Testis (tissue), 3 donors: ENCODE results near the gene ROBO1. TPM values are rescaled to one million over a fixed set of nuclear protein-coding genes. Genes with fewer than 3 reads are reported as not detected.

Source experiments
- DNase-seq: peaks from one replicate; pipeline ENCODE4 v3.0.0-alpha.2; 2019
- H3K27ac ChIP-seq, 2 donors: fragments of 200-600 bp; sonication (generic); one replicate each; pipeline ENCODE4 v1.5.1; 2019
- H3K27me3 ChIP-seq: fragments of 200-600 bp; sonication (generic); one replicate; pipeline ENCODE4 v1.5.1; 2019
- H3K36me3 ChIP-seq: fragments of 200-600 bp; sonication (generic); one replicate; pipeline ENCODE4 v1.5.1; 2017; ENCODE audit warnings: low read depth; ENCODE audit errors: missing control alignments
- H3K4me1 ChIP-seq: fragments of 200-600 bp; sonication (generic); one replicate; pipeline ENCODE4 v1.5.1; 2019
- H3K4me3 ChIP-seq, 2 donors: fragments of 200-600 bp; sonication (generic); one replicate each; pipeline ENCODE4 v1.5.1; 2017 to 2019
- H3K9me3 ChIP-seq: fragments of 200-600 bp; sonication (generic); one replicate; pipeline ENCODE4 v1.5.1; 2017
- POLR2A ChIP-seq: fragments of 450-650 bp; IDR thresholded peaks from one replicate; pipeline ENCODE4 v1.6.1; 2017; ENCODE audit warnings: antibody characterized with exemption, mild to moderate bottlenecking, moderate library complexity
- WGBS, 2 donors: methylation state at CpG; one replicate each; pipeline ENCODE4 v1.1.5; 2018; 5-methylcytosine and 5-hydroxymethylcytosine counted together
- intact Hi-C: fragments of 100-400 bp; cut with DNase I; formaldehyde crosslinking; loops from one replicate; pipeline ENCODE4 v1.15.1; 2023; ENCODE audit warnings: low total_unique reads
- polyA plus RNA-seq: library from polyadenylated mRNA; stranded (reverse); fragments of 350-450 nt; fragmentation: Illumina TruSeq; extraction: RNeasy Lipid Tissue Mini Kit (QIAGEN cat#74804); gene quantifications from one replicate; pipeline ENCODE4 v1.2.3, GENCODE V29; 2014; ENCODE audit warnings: low read depth, low replicate concordance; ENCODE audit not compliant: insufficient read depth
- total RNA-seq, 2 donors: library from RNA; depleted of rRNA; stranded (reverse); fragments of >200 nt; gene quantifications; one replicate each; pipeline ENCODE4 v1.2.3, GENCODE V29; 2016
- TF ChIP-seq, protein P1 (sequence below), 3 experiments: fragments of 450-650 bp in 2 of 3; fragments of 200-600 bp in 1 of 3; sonication (generic) in 1 of 3; IDR thresholded peaks; one replicate each; pipeline ENCODE4 v1.5.1; 2016 to 2019; ENCODE audit warnings: antibody characterized with exemption in 3 of 3, mild to moderate bottlenecking in 2 of 3, moderate library complexity in 1 of 3

The ROBO1 gene
- total and polyA plus RNA-seq, 3 donors from 2014 or later: 39.4 to 45.1 (median 42.6) TPM

DNA sequence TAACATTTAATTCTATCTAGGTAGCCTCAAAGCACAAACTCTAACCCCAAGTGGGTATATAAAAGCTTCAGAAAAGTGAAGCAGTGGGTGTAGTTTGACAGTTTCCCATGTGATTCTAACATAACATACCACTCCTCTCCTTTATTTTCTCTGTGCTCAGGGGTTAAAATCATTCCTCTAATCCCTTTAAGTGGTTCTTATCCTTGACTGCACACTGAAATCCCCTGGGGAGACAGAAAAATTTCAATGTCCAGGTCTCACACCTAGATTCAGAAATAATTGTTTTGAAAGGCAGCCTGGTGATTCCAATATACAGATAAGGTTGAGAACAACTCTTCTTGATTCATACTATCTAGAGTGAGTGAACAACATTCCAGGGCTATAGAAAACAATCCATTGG, 986.4 kb downstream of the ROBO1 start:
- intact Hi-C loops: no loop called here
- Histone ChIP-seq H3K4me3 (no peak overlapping the region), H3K4me1 (no peaks in the 10 kb centered on the region), H3K27ac (no peak overlapping the region), H3K9me3 (no peaks in the 10 kb centered on the region), H3K36me3 (no peaks in the 10 kb centered on the region), H3K27me3 (no peaks in the 10 kb centered on the region)
- DNase-seq: no peak
- TF ChIP-seq, protein P1, sequence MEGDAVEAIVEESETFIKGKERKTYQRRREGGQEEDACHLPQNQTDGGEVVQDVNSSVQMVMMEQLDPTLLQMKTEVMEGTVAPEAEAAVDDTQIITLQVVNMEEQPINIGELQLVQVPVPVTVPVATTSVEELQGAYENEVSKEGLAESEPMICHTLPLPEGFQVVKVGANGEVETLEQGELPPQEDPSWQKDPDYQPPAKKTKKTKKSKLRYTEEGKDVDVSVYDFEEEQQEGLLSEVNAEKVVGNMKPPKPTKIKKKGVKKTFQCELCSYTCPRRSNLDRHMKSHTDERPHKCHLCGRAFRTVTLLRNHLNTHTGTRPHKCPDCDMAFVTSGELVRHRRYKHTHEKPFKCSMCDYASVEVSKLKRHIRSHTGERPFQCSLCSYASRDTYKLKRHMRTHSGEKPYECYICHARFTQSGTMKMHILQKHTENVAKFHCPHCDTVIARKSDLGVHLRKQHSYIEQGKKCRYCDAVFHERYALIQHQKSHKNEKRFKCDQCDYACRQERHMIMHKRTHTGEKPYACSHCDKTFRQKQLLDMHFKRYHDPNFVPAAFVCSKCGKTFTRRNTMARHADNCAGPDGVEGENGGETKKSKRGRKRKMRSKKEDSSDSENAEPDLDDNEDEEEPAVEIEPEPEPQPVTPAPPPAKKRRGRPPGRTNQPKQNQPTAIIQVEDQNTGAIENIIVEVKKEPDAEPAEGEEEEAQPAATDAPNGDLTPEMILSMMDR (IDR thresholded peaks at IDR 0.05): no peak
- no peak for TF ChIP-seq POLR2A

DNA sequence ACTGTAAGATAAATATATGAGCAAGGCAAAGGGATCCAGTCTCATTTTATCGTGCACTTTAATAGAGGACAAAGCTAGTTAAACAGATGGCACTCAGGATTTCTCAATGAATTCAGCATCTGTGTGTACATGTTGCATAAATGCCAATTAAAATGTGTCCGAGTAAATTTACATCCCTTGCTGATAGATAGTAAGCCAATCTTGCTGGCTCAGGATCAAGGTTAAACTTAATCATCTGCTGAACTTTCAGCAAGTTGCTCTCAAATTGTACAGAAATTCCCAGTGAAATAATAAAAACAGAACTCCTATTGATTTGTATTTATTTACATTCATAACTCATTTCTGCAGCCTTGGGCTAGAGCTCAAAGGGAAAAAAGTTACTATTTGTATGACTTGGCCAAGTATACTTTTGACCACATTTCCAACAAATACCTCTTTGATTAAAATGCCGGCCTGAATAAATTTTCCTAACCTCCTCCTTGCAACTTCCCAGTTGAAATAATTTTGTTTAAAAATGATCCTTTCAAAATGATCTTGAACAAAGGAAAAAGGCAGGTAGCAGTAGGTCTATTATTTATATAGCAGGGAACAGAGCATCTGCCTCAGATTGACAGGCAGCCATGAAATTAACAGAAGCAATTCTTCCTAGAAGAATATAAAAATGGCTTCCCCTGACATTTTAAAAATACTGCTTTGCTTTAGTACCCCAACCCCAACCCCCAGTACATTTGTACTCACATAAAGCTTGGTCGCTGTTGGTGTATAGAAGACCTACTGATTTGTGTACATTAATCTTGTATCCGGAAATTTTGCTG, 1001.9 kb downstream of the ROBO1 start:
- 43 to 50% methylated on average over 5 of the region's 5 CpGs for WGBS, 2 donors
- peak overlapping the region; percentile 10 to 42 for H3K27ac ChIP-seq

DNA sequence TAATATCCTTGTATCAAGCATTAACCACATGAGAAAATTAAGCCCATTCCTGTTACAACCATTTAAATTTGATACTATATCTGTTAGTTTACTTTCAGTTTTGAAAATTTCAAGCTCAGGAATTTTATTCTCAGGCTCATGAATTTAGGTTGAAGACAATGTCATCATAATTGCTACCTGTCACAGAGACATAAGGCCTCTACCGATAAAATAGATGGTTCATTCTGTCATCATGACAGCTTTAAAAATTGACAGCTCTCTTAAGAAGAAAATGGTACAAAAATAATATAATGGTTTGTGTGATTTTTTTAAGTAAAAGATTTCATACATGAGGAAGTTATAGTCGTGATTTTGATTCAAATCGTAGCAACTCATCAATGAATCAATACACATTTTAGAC, 1003.2 kb downstream of the ROBO1 start:
- H3K9me3 ChIP-seq: no peaks in the 10 kb centered on the region
- 90 to 91% methylated on average over 3 of the region's 3 CpGs for WGBS, 2 donors
- DNase-seq: no peak
- no peaks in the 10 kb centered on the region for H3K27me3 ChIP-seq
- intact Hi-C loops: no loop called here
- no peaks in the 10 kb centered on the region for H3K4me1 ChIP-seq
- no peaks in the 10 kb centered on the region for H3K36me3 ChIP-seq
- H3K4me3 ChIP-seq: no peak overlapping the region
- no peak overlapping the region for H3K27ac ChIP-seq
- TF ChIP-seq, protein P1 (IDR thresholded peaks at IDR 0.05): no peak
- no peak for TF ChIP-seq POLR2A

More for the DNA sequence above, 1001.9 kb downstream of the ROBO1 start:
- H3K9me3 ChIP-seq: no peaks in the 10 kb centered on the region
- intact Hi-C loops: no loop called here
- no peaks in the 10 kb centered on the region for H3K4me1 ChIP-seq
- no peak for DNase-seq
- H3K36me3 ChIP-seq: no peaks in the 10 kb centered on the region
- TF ChIP-seq, protein P1 (IDR thresholded peaks at IDR 0.05): no peak
- no peak for TF ChIP-seq POLR2A
- H3K27me3 ChIP-seq: no peaks in the 10 kb centered on the region
- H3K4me3 ChIP-seq: no peak overlapping the region

DNA sequence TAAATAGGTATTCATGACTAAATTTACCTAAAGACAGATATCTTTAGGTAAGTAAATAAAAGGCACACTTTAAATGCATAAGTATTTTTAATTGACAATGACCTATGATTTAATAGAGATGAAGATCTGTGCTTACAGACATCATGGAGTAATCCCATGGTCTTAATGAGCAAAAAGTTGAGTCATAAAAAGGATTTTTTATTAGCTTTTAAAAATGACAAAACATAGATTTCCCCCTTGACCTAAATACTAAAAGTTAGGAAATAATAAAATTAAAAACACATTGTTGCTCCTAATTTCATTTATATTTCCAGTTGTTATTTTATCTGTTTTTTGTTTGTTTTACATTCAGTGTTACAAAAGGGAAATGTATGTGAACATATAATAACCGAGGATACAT, 1005.7 kb downstream of the ROBO1 start:
- Histone ChIP-seq H3K9me3 (no peaks in the 10 kb centered on the region), H3K4me3 (no peak overlapping the region), H3K4me1 (peaks cover 5% of the 10 kb centered on the region), H3K27ac (no peak overlapping the region), H3K27me3 (no peaks in the 10 kb centered on the region), H3K36me3 (no peaks in the 10 kb centered on the region)
- DNase-seq: no peak
- intact Hi-C loops: no loop called here
- TF ChIP-seq, protein P1 (IDR thresholded peaks at IDR 0.05): no peak
- TF ChIP-seq POLR2A: no peak
- WGBS, 2 donors: 91 to 96% methylated on average over 1 of the region's 1 CpG

DNA sequence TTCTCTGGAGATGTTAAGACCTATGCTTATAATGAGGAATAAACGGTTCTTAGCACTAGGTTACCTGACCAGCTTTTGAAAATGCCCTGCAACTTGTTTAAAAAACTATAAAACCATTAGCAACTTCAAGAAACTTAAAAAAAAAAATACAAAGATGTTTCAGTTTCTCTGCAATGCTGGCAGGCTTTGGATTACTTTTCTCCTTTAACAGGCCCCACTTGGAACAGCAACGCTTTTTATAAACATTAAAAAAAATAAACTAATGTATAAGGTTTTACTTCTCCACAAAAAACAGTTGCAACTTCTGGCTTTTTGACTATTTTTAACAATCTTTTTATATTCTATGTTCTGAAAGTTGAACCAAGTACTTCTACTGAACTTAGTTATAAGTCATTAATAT, 1006.7 kb downstream of the ROBO1 start:
- Histone ChIP-seq H3K4me1 (peaks cover 5% of the 10 kb centered on the region), H3K27ac (no peak overlapping the region), H3K9me3 (no peaks in the 10 kb centered on the region), H3K4me3 (no peak overlapping the region), H3K27me3 (no peaks in the 10 kb centered on the region), H3K36me3 (no peaks in the 10 kb centered on the region)
- no peak for DNase-seq
- 40 to 49% methylated on average over 2 of the region's 2 CpGs for WGBS, 2 donors
- no peak for TF ChIP-seq POLR2A
- TF ChIP-seq, protein P1 (IDR thresholded peaks at IDR 0.05): no peak
- intact Hi-C loops: no loop called here
